ENCODE measurements around the gene GPATCH8.
A peak's percentile ranks its signal among the peaks of the same experiment; 100 is the strongest.
"Not testable (repeated sequence)": the region's sequence is repeated elsewhere in the genome, so short reads cannot be mapped to it uniquely, and the experiment has no call there.

GPATCH8 gene

GRCh38 chr17:44374306-44375195 is 128.7 kb downstream of the GPATCH8 start:
- in situ Hi-C loops (cut with HindIII; ENCODE audit: low sequenced_read_pairs), result loop anchor here (25.0 kb wide), 1 partner anchor 263 kb away; no protein-coding TSS in a partner anchor
- TF ChIP-seq CTCF (IDR thresholded peaks at IDR 0.05; ENCODE audit: low read depth, low read length, missing control alignments), result no peak
- H3K4me3 ChIP-seq (ENCODE audit: low read depth, low read length), result no peak overlapping the region
- DNase-seq (ENCODE audit: low read depth), result no peak

- in situ Hi-C loops (cut with HindIII; ENCODE audit: low sequenced_read_pairs), result loop anchor here (25.0 kb wide), 1 partner anchor 265 kb away; no protein-coding TSS in a partner anchor
- no peak overlapping the region for H3K4me3 ChIP-seq (ENCODE audit: low read depth, low read length)
- DNase-seq (ENCODE audit: low read depth), result no peak
- no peak for TF ChIP-seq CTCF (IDR thresholded peaks at IDR 0.05; ENCODE audit: low read depth, low read length, missing control alignments)
These were observed 131.2 kb downstream of the GPATCH8 start for GRCh38 chr17:44372036-44372435.

DNA sequence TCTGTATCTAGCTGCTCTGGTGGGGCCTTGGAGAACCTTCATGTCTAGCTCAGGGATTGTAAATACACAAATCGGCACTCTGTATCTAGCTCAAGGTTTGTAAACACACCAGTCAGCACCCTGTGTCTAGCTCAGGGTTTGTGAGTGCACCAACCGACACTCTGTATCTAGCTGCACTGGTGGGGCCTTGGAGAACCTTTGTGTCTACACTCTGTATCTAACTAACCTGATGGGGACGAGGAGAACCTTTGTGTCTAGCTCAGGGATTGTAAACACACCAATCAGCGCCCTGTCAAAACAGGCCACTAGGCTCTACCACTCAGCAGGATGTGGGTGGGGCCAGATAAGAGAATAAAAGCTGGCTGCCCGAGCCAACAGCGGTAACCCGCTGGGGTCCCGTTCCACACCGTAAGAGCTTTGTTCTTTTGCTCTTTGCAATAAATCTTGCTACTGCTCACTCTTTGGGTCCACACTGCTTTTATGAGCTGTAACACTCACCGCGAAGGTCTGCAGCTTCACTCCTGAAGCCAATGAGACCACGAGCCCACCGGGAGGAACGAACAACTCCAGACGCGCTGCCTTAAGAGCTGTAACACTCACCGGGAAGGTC is 133.7 kb downstream of the GPATCH8 start:
- not testable (repeated sequence) for DNase-seq (ENCODE audit: low read depth); H3K4me3 ChIP-seq (ENCODE audit: low read depth, low read length)
- in situ Hi-C loops (cut with HindIII; ENCODE audit: low sequenced_read_pairs), result loop anchor here (25.0 kb wide), 1 partner anchor 268 kb away; no protein-coding TSS in a partner anchor

DNA sequence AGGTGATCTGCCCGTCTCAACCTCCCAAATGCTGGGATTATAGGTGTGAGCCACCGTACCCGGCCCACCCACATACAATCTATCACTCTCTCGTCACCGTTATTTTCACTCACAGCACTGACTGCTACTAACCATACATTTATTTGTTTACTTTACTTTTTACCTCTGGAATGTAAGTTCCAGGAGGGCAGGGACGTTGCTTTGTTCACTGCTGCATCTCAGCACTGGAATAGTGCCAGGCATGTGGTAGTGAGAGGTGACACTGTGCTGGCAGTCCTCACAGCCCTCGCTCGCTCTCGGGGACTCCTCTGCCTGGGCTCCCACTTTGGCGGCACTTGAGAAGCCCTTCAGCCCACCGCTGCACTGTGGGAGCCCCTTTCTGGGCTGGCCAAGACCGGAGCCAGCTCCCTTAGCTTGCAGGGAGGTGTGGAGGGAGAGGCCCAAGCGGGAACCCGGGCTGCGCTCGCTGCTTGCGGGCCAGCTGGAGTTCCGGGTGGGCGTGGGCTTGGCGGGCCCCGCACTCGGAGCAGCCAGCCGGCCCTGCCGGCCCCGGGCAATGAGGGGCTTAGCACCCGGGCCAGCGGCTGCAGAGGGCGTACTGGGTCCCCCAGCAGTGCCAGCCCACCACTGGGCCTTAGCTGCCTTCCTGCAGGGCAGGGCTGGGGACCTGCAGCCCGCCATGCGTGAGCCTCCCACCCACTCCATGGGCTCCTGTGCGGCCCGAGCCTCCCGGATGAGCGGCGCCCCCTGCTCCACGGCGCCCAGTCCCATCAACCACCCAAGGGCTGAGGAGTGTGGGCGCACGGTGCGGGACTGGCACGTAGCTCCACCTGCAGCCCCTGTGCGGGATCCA is 134.6 kb downstream of the GPATCH8 start:
- in situ Hi-C loops (cut with HindIII; ENCODE audit: low sequenced_read_pairs), result loop anchor here (25.0 kb wide), 1 partner anchor 269 kb away; no protein-coding TSS in a partner anchor
- DNase-seq (ENCODE audit: low read depth); H3K4me3 ChIP-seq (ENCODE audit: low read depth, low read length): not testable (repeated sequence)

GRCh38 chr17:44367231-44367979 is 135.8 kb downstream of the GPATCH8 start:
- in situ Hi-C loops (cut with HindIII; ENCODE audit: low sequenced_read_pairs), result loop anchor here (25.0 kb wide), 1 partner anchor 270 kb away; no protein-coding TSS in a partner anchor

GRCh38 chr17:44365051-44365450 is 138.2 kb downstream of the GPATCH8 start:
- not testable (repeated sequence) for DNase-seq (ENCODE audit: low read depth); H3K4me3 ChIP-seq (ENCODE audit: low read depth, low read length)
- in situ Hi-C loops (cut with HindIII; ENCODE audit: low sequenced_read_pairs), result loop anchor here (25.0 kb wide), 1 partner anchor 272 kb away; no protein-coding TSS in a partner anchor

More at GRCh38 chr17:44367231-44367979, 135.8 kb downstream of the GPATCH8 start:
- no peak for TF ChIP-seq CTCF (IDR thresholded peaks at IDR 0.05; ENCODE audit: low read depth, low read length, missing control alignments)
- H3K4me3 ChIP-seq (ENCODE audit: low read depth, low read length), result no peak overlapping the region
- DNase-seq (ENCODE audit: low read depth), result no peak

DNA sequence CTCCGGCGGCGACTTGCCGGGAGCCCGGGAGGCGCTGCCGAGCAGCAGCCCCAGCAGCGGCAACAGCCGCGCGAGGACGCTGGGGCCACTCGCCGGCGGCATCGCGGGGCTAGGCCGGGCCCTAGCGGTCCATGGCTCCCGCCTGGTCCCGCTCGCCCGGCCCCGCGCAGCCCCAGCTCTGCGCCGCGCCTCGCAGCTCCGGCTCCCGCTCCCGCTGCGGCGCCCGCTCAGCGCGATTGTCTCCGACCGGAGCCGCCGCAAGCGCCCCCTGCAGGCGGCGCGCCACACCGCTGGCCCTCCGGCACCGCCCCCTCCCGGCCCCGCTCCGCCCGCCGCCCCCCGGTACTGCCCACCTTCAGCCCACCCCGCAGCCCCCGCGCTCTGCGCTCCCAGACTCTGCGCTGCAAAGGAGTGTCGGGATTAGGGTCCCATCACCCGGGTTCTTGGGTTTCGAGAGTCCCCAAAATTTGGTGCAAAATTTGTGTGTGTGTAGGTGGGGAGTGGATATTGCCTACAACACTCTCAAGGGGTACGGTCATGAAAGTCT is 139.5 kb downstream of the GPATCH8 start, which contains the start of gene FAM171A2:
Gene FAM171A2, minus strand, starts transcription at position 241 of the 547 bp plus-strand sequence. Its CDS starts 139 bp downstream, at position 102.
- in situ Hi-C loops (cut with HindIII; ENCODE audit: low sequenced_read_pairs), result loop anchor here (25.0 kb wide), 1 partner anchor 274 kb away; no protein-coding TSS in a partner anchor
- peak; percentile 22 for DNase-seq (ENCODE audit: low read depth)
- H3K4me3 ChIP-seq (ENCODE audit: low read depth, low read length), result peak within 1 kb of the TSS; percentile 80
- TF ChIP-seq CTCF (IDR thresholded peaks at IDR 0.05; ENCODE audit: low read depth, low read length, missing control alignments), result no peak
